HG02588 (cell line): Measurements from ENCODE around the gene BOD1L1.

Source experiments
- ATAC-seq: cut with Tn5 transposase; IDR thresholded peaks from one replicate; pipeline ENCODE4 v1.9.1; 2021; ENCODE audit warnings: mild to moderate bottlenecking, moderate library complexity; ENCODE audit not compliant: unreplicated experiment

The BOD1L1 gene

GRCh38 chr4:13627606-13628311 lies at the start of gene BOD1L1:
TSS of gene BOD1L1 (minus strand) at chr4:13627725. CDS start at chr4:13627587, 138 bp downstream.
- ATAC-seq = peak; percentile 90

GRCh38 chr4:13674971-13675370 lies 47.4 kb upstream of the BOD1L1 start:
- ATAC-seq = no peak

GRCh38 chr4:13673167-13673566 lies 45.6 kb upstream of the BOD1L1 start:
- ATAC-seq = no peak

DNA sequence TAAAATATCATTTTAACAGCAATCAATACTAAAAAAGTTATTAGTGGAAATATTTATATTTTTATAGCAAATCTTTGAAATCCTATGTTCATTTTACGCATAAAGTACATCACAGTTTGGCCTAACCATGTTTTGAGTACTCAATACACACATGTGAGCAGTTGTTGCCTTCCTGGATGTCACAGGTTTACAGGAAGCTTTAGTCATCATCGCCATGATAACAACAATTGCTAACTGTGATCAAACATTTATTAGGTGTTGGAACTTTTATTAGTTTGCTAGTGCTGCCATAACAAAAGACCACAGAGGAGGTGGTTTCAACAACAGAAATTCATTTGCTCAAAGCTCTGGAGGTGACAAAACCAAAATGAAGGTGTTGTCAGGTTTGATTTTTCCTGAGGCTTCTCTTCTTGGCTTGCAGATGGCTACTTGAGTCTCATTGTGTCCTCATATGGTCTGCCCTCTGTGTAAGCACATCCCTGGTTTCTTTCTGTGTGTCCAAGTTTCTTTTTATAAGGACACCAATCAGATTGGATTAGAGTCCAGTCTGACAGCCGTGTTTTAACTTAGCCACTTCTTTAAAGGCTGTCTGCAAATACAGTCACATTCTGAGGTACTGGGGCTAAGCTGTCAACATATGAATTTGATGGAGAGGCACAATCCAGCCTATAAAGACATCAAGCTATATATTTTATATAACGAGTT lies 43.1 kb upstream of the BOD1L1 start:
- no peak for ATAC-seq

- no peak for ATAC-seq
Observed at GRCh38 chr4:13665701-13666660, 38.5 kb upstream of the BOD1L1 start.

DNA sequence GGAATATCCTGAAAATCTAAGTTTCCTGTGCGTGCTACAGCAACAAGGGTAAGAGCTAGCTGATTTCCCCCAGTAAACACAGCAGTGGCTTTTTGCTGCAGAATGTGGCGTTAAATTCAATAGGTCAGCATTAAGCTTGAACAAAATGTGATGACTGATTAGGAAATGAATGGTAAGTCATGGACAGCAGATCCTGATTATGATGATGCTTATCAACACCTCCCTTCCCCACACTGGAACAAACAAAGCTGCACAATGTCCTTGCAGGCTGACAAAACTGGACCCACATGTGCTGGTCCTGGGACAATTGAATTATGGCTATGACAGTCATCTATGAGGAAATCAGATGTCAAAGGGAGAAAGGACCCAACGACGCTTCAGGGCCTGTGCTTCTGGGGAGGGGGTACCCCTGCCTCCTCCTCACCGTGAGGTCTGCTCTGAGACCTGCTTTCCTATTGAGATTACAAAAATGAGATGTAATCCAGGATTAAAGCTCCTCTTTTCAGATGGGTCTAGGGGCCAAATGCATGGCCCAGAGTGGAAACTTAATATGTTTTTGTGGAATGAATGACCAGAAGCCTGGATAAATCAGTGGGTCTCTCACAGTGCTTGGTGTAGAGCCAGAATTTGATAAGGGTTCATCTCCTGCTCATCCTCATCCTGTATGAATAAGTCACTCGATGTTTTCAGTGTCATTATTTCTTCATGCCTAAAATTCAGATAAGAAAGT lies 32.0 kb upstream of the BOD1L1 start:
- no peak for ATAC-seq

DNA sequence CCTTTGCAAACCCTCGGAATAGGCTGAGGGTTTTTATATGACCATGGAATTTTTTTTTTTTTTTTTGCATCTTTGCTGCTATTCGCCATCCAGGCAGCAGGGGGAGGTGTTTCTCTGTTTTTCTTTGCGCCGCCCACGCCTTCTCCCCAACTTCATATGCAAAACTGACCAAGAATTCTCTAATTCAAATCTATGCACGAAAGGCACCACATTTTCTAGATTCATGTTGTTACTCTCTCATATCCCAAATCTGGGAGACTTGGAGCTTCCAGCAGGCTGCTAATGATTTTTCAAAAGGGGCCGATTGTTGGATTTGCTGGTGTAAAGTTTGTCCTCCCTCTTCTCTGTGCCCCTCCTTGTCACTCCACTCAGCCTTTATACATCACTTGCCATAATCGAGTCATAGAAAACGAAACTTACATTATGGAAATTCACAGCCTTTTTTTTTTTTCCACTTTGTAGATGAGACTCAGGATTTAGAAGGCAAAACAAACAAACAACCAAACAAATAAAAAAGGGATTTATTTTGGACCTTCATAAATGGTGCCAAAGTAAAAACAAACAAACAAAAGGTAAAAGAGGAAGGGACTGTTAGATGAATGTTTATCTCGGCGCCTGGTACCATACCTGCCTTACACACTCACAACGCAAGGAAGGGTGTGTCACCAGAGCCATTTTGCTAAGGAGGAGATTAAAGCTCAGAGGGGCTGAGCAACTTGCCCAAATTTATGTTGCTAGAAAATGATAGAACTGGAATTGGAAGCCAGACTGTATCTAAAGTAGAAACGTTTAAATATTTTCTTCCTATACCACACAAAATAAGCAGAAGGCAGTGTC lies 29.3 kb upstream of the BOD1L1 start:
- ATAC-seq = no peak

- peak; percentile 89 for ATAC-seq
Observed at GRCh38 chr4:13654162-13654797, 26.8 kb upstream of the BOD1L1 start.

DNA sequence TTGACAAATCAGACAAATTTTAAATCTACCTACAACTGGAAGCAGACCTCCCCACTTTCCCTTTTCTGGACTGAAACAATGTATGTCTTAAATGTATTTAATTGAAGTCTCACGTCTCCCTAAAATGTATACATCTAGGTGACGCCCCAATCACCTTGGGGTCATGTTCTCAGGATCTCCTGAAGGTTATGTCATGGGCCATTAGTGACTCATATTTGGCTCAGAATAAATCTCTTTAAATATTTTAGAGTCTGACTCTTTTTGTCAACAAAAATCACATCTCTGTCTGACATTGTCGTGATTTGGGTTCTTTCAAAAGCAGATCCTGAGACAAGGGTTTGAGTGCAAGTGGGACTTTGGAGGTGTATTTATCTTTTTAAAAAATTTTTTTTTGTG lies 26.2 kb upstream of the BOD1L1 start:
- no peak for ATAC-seq

DNA sequence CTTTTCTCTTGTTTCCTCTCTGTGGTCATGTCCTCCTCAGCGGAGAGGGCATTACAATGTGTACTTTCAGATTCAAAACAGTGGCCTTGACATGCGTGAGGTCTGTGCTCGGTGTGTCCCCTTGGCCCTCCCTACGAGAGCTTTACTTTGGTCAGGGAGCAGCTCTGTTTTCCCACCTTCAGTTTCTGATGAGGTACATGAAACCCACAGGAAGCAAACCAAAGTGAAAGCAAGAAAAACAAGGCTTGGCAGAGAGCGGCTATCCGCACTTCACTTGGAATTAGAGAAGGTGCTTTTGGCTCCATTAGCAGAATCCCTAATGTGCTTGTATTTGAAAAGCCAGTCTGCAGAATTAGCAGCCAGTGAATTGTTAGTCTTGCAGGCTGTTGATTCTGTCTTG lies 19.5 kb upstream of the BOD1L1 start:
- no peak for ATAC-seq

GRCh38 chr4:13645075-13645474 lies 17.6 kb upstream of the BOD1L1 start:
- no peak for ATAC-seq

GRCh38 chr4:13642170-13642950 lies 14.8 kb upstream of the BOD1L1 start:
- ATAC-seq = no peak

DNA sequence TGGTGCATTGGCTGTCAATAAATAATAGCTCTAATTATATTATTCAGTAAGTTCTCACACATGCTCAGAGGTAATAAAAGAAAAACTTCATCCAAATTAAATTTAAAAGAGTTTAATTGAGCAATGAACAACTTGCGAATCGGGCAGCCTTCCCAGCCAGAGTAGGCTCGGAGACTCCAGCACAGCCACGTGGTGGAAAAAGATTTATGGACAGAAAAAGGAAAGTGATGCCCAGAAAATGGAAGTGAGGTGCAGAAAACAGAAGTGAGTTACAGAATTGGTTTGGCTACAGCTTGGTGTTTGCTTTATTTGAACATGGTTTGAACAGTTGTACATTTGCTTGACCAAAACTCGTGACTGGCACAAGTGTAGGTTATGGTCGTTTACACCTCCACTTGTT lies 13.6 kb upstream of the BOD1L1 start:
- no peak for ATAC-seq

- ATAC-seq = no peak
Observed at GRCh38 chr4:13640149-13640940, 12.8 kb upstream of the BOD1L1 start.

GRCh38 chr4:13635286-13635799 lies 7.8 kb upstream of the BOD1L1 start:
- ATAC-seq = no peak

- no peak for ATAC-seq
Observed at GRCh38 chr4:13633671-13634070, 6.1 kb upstream of the BOD1L1 start.

DNA sequence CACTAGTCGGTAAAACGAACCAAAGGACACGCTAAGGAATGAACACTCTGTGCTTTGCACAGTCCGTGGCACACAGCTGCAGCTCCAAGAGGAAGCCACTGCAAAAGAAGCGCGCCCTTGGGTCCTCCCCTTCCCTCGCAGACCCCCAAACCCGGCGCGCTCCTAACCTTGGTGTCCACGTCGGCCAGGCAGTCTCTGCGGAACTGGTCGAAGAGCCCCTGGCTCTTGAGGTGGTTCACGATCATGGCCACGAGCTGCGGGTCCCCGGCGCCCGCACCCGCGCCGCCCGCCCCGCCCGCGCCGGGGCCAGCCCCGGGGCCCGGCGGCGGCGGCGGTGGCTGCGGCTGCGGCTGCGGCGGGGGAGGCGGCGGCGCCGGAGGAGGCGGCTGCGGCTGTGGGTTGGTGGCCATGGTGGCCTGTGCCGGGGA lies 333 bp downstream of the BOD1L1 start:
- ATAC-seq = peak; percentile 45
